Activated T-helper 1 cell treated with anti-CD3 and anti-CD28 coated beads, Interleukin-12 subunit alpha, Interleukin-12 subunit beta, Interleukin-2, Interleukin-4 antibody, amounts not matched to agents 30 ng/mL and 10 ng/mL and 1 ng/mL, durations not matched to agents 14 hours and 24 hours and 36 hours (primary cell): Measurements from ENCODE around the gene PAPSS2. TPM values are rescaled to one million over a fixed set of nuclear protein-coding genes. Genes with fewer than 3 reads are reported as not detected.

Source experiments
- DNase-seq: peaks from one replicate; pipeline ENCODE4 v3.0.0; 2021; ENCODE audit warnings: low spot score
- H3K27ac Mint-ChIP-seq: one replicate; pipeline ENCODE4 v1.8.0; 2021; ENCODE audit warnings: mild to moderate bottlenecking, mixed read lengths
- H3K27me3 Mint-ChIP-seq: one replicate; pipeline ENCODE4 v1.8.0; 2022; ENCODE audit warnings: mild to moderate bottlenecking, moderate library complexity, mixed read lengths; ENCODE audit not compliant: insufficient read depth
- H3K36me3 Mint-ChIP-seq: one replicate; pipeline ENCODE4 v1.8.0; 2021; ENCODE audit warnings: low read depth, mixed read lengths
- H3K4me1 Mint-ChIP-seq: one replicate; pipeline ENCODE4 v1.8.0; 2021; ENCODE audit warnings: low read depth, mixed read lengths
- H3K4me3 Mint-ChIP-seq: one replicate; pipeline ENCODE4 v1.8.0; 2021; ENCODE audit warnings: mild to moderate bottlenecking, moderate library complexity, mixed read lengths
- H3K9me3 Mint-ChIP-seq: one replicate; pipeline ENCODE4 v1.8.0; 2021; ENCODE audit warnings: mixed read lengths
- intact Hi-C: fragments of 100-400 bp; cut with micrococcal nuclease; formaldehyde crosslinking; loops from one replicate; pipeline ENCODE4 v1.15.1; 2024
- total RNA-seq: library from RNA; stranded (reverse); gene quantifications from 2 replicates; pipeline ENCODE4 v1.2.3, GENCODE V29; 2022

PAPSS2 gene
- total RNA-seq, 1 donor from 2014 or later, result 0.21 TPM

DNA sequence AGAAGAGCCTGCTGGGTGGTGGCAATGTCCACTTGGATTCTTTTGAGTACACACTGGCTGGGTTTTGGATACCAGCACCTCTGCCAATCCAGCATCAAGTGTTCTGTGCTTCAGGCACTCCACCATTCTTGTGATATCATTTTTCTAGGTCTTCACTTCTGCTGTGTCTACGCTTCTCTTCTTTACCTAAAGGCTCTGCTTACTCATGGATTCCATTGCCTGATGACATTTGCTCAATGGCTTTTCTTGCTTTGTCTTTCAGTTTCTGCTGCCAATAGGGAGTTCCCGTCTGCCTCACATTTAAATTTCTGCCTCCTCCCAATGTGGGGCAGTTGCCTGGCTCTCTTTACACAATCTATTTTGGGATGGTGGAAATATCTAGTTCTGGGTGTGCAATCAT lies 12.7 kb upstream of the PAPSS2 start:
- peaks cover 11% of the 10 kb centered on the region for H3K9me3 Mint-ChIP-seq
- peaks cover 12% of the 10 kb centered on the region for H3K4me1 Mint-ChIP-seq
- H3K27me3 Mint-ChIP-seq, result peaks cover 3% of the 10 kb centered on the region
- no peaks in the 10 kb centered on the region for H3K36me3 Mint-ChIP-seq
- no peak overlapping the region for H3K4me3 Mint-ChIP-seq
- no peak for DNase-seq
- intact Hi-C loops, result no loop called here
- peak overlapping the region; percentile 2 for H3K27ac Mint-ChIP-seq

DNA sequence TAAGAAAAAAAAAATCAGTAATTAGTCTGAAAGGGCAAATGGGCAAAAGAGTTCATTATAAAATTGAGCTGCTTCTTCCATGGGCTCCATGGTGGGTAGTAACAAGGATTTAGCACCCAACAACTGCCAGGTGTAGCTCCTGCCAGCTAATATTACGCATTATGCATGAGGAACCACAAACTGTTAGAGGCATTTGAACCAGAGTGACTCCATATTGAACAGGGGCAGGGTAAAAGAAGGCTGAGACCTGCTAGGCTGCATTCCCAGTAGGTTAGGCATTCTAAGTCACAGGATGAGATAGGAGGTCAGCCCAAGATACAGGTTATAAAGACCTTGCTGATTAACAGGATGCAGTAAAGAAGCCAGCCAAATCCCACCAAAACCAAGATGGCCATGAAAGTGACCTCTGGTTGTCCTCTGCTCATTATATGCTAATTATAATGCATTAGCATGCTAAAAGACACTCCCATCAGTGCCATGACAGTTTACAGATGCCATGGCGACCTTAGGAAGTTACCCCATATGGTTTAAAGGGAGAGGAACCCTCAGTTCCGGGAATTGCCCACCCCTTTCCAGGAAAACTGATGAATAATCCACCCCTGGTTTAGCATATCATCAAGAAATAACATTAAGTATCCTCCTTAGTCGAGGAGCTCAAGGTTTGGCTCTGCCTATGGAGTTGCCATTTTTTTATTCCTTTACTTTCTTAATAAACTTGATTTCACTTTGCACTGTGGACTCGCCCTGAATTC lies 8.7 kb upstream of the PAPSS2 start:
- H3K4me1 Mint-ChIP-seq, result peaks cover 7% of the 10 kb centered on the region
- peaks cover 3% of the 10 kb centered on the region for H3K9me3 Mint-ChIP-seq
- peaks cover 21% of the 10 kb centered on the region for H3K27me3 Mint-ChIP-seq
- no peaks in the 10 kb centered on the region for H3K36me3 Mint-ChIP-seq
- H3K4me3 Mint-ChIP-seq, result no peak overlapping the region
- H3K27ac Mint-ChIP-seq, result no peak overlapping the region
- DNase-seq, result no peak
- intact Hi-C loops, result no loop called here

DNA sequence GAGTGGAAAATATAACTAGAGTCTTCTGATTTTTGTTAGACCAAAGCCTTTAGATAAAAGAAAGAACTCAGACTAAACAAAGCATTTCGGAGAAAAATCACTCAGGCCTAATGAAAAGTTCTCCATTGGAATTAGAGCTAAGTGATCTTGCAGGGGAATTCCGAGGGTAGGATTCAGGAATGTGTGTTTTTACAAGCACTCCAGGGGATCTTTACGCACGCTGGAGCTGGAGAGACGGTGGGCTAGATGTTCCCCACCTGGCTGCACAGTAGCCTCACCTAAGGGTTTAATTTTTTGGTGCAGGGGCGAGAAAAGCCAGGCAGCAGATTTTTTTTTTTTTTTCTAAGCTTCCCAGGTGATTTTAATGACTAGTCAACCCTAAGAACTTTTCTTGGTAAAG lies 7.9 kb upstream of the PAPSS2 start:
- no peak overlapping the region for H3K27ac Mint-ChIP-seq

GRCh38 chr10:87652261-87652660 lies 7.4 kb upstream of the PAPSS2 start:
- Mint-ChIP-seq H3K27me3 (peaks cover 21% of the 10 kb centered on the region), H3K36me3 (no peaks in the 10 kb centered on the region), H3K27ac (no peak overlapping the region), H3K9me3 (no peaks in the 10 kb centered on the region), H3K4me1 (peaks cover 8% of the 10 kb centered on the region), H3K4me3 (no peak overlapping the region)
- DNase-seq, result no peak
- intact Hi-C loops, result no loop called here

More for the DNA sequence above, 7.9 kb upstream of the PAPSS2 start:
- Mint-ChIP-seq H3K27me3 (peaks cover 21% of the 10 kb centered on the region), H3K4me1 (peaks cover 12% of the 10 kb centered on the region), H3K4me3 (no peak overlapping the region), H3K9me3 (no peaks in the 10 kb centered on the region), H3K36me3 (no peaks in the 10 kb centered on the region)
- intact Hi-C loops, result no loop called here
- no peak for DNase-seq

GRCh38 chr10:87654212-87654611 lies 5.5 kb upstream of the PAPSS2 start:
- peaks cover 10% of the 10 kb centered on the region for H3K4me1 Mint-ChIP-seq
- DNase-seq, result no peak
- H3K36me3 Mint-ChIP-seq, result no peaks in the 10 kb centered on the region
- intact Hi-C loops, result no loop called here
- no peak overlapping the region for H3K4me3 Mint-ChIP-seq
- no peak overlapping the region for H3K27ac Mint-ChIP-seq
- H3K27me3 Mint-ChIP-seq, result peaks cover 27% of the 10 kb centered on the region
- H3K9me3 Mint-ChIP-seq, result no peaks in the 10 kb centered on the region

GRCh38 chr10:87656431-87657072 lies 3.1 kb upstream of the PAPSS2 start:
- Mint-ChIP-seq H3K9me3 (no peaks in the 10 kb centered on the region), H3K4me1 (peaks cover 17% of the 10 kb centered on the region), H3K27ac (no peak overlapping the region), H3K27me3 (peaks cover 44% of the 10 kb centered on the region), H3K4me3 (no peak overlapping the region), H3K36me3 (no peaks in the 10 kb centered on the region)
- no peak for DNase-seq
- intact Hi-C loops, result loop anchor here (1.0 to 5.0 kb wide), 4 partner anchors 78 to 897 kb away; no protein-coding TSS in a partner anchor

GRCh38 chr10:87657371-87657770 lies 2.3 kb upstream of the PAPSS2 start:
- H3K9me3 Mint-ChIP-seq, result no peaks in the 10 kb centered on the region
- H3K36me3 Mint-ChIP-seq, result no peaks in the 10 kb centered on the region
- peaks cover 50% of the 10 kb centered on the region for H3K27me3 Mint-ChIP-seq
- H3K27ac Mint-ChIP-seq, result no peak overlapping the region
- H3K4me1 Mint-ChIP-seq, result peaks cover 17% of the 10 kb centered on the region
- no peak overlapping the region for H3K4me3 Mint-ChIP-seq
- intact Hi-C loops, result loop anchor here (2.0 to 5.0 kb wide), 2 partner anchors 77 to 125 kb away; no protein-coding TSS in a partner anchor
- no peak for DNase-seq

GRCh38 chr10:87658321-87658795 lies 1.3 kb upstream of the PAPSS2 start:
- Mint-ChIP-seq H3K27me3 (peaks cover 55% of the 10 kb centered on the region), H3K36me3 (no peaks in the 10 kb centered on the region)

GRCh38 chr10:87658858-87659555 lies 671 bp upstream of the PAPSS2 start:
- H3K4me3 Mint-ChIP-seq, result peak overlapping the region; percentile 81
- intact Hi-C loops, result loop anchor here (5.0 kb wide), 1 partner anchor 127 kb away; no protein-coding TSS in a partner anchor
- no peak overlapping the region for H3K27ac Mint-ChIP-seq
- H3K27me3 Mint-ChIP-seq, result peaks cover 53% of the 10 kb centered on the region
- DNase-seq, result no peak
- no peaks in the 10 kb centered on the region for H3K36me3 Mint-ChIP-seq
- H3K9me3 Mint-ChIP-seq, result no peaks in the 10 kb centered on the region
- peaks cover 17% of the 10 kb centered on the region for H3K4me1 Mint-ChIP-seq

More at GRCh38 chr10:87658321-87658795, 1.3 kb upstream of the PAPSS2 start:
- no peaks in the 10 kb centered on the region for H3K9me3 Mint-ChIP-seq
- H3K27ac Mint-ChIP-seq, result no peak overlapping the region
- peak overlapping the region; percentile 21 for H3K4me3 Mint-ChIP-seq
- peaks cover 17% of the 10 kb centered on the region for H3K4me1 Mint-ChIP-seq
- intact Hi-C loops, result loop anchor here (5.0 kb wide), 1 partner anchor 126 kb away; no protein-coding TSS in a partner anchor
- DNase-seq, result no peak

DNA sequence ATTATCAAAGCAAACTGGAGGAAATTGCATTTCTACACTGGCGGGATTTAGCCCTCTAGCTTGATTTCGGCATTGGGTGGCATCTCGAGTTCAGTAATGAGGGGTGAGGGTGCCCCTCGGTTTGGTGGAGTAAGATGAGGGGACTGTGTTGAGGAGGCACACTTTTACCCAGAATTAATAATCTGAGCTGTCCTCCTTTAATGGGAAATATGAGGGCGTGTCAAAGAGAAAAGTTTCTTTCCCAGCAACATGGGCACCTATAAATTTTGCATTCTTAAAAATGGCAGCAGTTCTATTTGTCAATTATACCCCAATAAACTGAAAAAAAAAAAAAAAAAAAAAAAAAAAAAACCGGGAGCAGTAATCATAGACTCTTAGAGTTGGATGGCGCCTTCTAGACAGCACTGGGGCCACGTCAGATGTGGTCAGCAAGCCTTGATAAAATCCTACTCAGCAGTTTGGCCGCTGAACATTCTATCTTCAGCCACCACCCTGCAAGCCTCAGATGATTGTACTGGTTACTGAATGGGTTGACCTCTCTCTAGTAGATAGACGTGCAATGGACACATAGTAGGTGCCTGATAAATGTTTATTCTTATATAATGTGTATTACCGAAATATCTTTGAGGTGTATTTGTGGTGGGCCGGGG lies 931 bp downstream of the PAPSS2 start:
- Mint-ChIP-seq H3K36me3 (no peaks in the 10 kb centered on the region), H3K9me3 (no peaks in the 10 kb centered on the region), H3K27ac (no peak overlapping the region), H3K4me1 (peaks cover 17% of the 10 kb centered on the region), H3K27me3 (peaks cover 41% of the 10 kb centered on the region), H3K4me3 (peak overlapping the region; percentile 80)
- no peak for DNase-seq
- intact Hi-C loops, result no loop called here

GRCh38 chr10:87661861-87662785 lies 2.4 kb downstream of the PAPSS2 start:
- DNase-seq, result no peak
- no peaks in the 10 kb centered on the region for H3K36me3 Mint-ChIP-seq
- H3K4me1 Mint-ChIP-seq, result peaks cover 10% of the 10 kb centered on the region
- intact Hi-C loops, result no loop called here
- no peak overlapping the region for H3K27ac Mint-ChIP-seq
- H3K9me3 Mint-ChIP-seq, result no peaks in the 10 kb centered on the region
- H3K27me3 Mint-ChIP-seq, result peaks cover 41% of the 10 kb centered on the region
- no peak overlapping the region for H3K4me3 Mint-ChIP-seq

DNA sequence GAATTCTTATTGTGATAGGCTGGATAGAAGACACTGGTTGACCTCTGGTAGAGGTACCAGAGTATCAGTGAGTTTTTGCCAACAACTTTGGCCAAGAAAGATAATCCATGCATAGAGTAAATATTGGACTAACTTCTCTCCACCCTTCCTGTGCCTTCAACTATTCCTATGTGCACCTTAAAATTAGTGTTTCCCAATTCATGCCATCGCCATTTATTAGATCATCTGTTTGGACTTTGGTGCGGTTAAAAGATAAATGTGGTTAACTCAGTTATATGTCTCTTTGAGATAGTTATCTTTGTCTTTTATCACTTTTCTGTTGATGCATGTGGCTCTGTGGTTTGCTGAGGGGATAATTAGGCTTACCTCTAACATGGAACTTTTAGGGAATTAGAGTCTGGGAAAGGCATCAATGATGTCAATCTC lies 4.6 kb downstream of the PAPSS2 start:
- Mint-ChIP-seq H3K27me3 (peaks cover 32% of the 10 kb centered on the region), H3K27ac (no peak overlapping the region), H3K4me3 (no peak overlapping the region), H3K36me3 (no peaks in the 10 kb centered on the region), H3K9me3 (no peaks in the 10 kb centered on the region), H3K4me1 (peaks cover 7% of the 10 kb centered on the region)
- intact Hi-C loops, result no loop called here
- DNase-seq, result no peak
